ENCODE measurements around the gene TAF4B. TPM values are rescaled to one million over a fixed set of nuclear protein-coding genes. Genes with fewer than 3 reads are reported as not detected.

TAF4B gene
- total and polyA plus RNA-seq, 3 experiments from 2014 or later: 4.3 to 19.5 (median 18.7) TPM

DNA sequence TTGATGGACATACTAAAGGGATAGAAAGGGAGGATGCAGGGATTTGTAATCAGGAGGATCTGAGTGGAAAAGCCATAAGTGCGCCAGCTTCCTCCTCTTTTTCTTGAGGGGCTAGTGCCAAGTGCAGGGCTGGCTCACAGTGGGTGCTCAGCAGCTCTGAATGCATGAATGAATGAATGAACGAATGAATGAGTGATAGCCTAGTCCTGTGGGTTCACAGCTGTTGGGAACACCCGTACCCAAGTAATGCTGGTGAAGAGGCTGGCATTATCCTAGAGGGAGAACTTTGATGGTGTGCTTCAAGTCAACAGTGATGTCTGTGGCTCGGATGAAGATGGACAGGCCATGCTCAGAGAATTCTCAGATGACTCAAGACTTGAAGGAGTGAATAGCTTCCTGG lies 213.3 kb downstream of the TAF4B start:
- Histone ChIP-seq H3K4me1 (ENCODE audit: insufficient read depth, low read length) (no peaks in the 10 kb centered on the region), H3K9me3 (ENCODE audit: low read length) (no peaks in the 10 kb centered on the region), H3K36me3 (ENCODE audit: insufficient read depth, low read length) (no peaks in the 10 kb centered on the region), H3K4me3 (ENCODE audit: low read length) (no peak overlapping the region), H3K27me3 (ENCODE audit: insufficient read depth, low read length, poor library complexity, severe bottlenecking) (no peaks in the 10 kb centered on the region), H3K27ac (ENCODE audit: low read depth, low read length) (no peak overlapping the region)
- ChIA-PET POLR2A (no interaction called here), CTCF (no interaction called here)
- H3K4me1 Mint-ChIP-seq: no peaks in the 10 kb centered on the region
- H3K27me3 Mint-ChIP-seq: peaks cover 7 to 28% of the 10 kb centered on the region in 2 donors
- DNase-seq: no peak
- no peaks in the 10 kb centered on the region for H3K9me3 Mint-ChIP-seq
- peaks cover 0 to 3% (median 0%) of the 10 kb centered on the region in 3 donors for H3K36me3 Mint-ChIP-seq
- H3K4me3 Mint-ChIP-seq: no peak overlapping the region
- H3K27ac Mint-ChIP-seq: no peak overlapping the region

DNA sequence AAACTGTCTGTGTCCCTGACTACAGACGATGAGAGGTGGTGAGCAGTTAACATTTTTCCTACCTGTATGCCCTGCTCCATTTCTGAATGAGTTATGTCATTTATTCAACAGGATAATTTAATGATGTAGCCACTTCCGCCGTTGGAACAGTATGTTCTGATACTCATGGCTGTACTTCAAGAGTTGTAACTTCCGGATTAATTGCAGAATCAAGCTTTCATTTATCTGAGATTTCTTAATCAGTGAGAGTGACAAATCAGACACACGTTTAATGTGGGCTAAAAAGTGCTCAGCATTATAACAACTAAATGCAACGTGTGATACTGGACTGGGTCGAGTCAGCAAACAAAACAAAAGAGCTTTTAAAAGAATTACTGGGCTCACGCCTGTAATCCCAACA lies 214.4 kb downstream of the TAF4B start:
- DNase-seq: no peak
- Mint-ChIP-seq H3K9me3 (peaks cover 0 to 2% (median 0%) of the 10 kb centered on the region in 5 donors), H3K36me3 (peaks cover 0 to 3% (median 0%) of the 10 kb centered on the region in 3 donors), H3K4me3 (no peak overlapping the region), H3K27ac (no peak overlapping the region), H3K27me3 (peaks cover 6 to 36% of the 10 kb centered on the region in 2 donors), H3K4me1 (no peaks in the 10 kb centered on the region)
- ChIA-PET POLR2A (no interaction called here), CTCF (no interaction called here)
- no peak overlapping the region for H3K27ac ChIP-seq (ENCODE audit: low read depth, low read length)
- no peaks in the 10 kb centered on the region for H3K27me3 ChIP-seq (ENCODE audit: insufficient read depth, low read length, poor library complexity, severe bottlenecking)
- H3K9me3 ChIP-seq (ENCODE audit: low read length): no peaks in the 10 kb centered on the region
- no peaks in the 10 kb centered on the region for H3K4me1 ChIP-seq (ENCODE audit: insufficient read depth, low read length)
- H3K4me3 ChIP-seq (ENCODE audit: low read length): no peak overlapping the region
- H3K36me3 ChIP-seq (ENCODE audit: insufficient read depth, low read length): no peaks in the 10 kb centered on the region

Other genes with a start within 250 kb of the TAF4B start
- gene SS18, start 135.8 kb upstream of the TAF4B start, total RNA-seq: 10 to 100 TPM; 52.8 to 55.5 TPM
- 41.3 TPM for gene SS18, start 135.8 kb upstream of the TAF4B start, polyA plus RNA-seq
- 1 to 10 TPM; 1.4 to 1.7 TPM for gene PSMA8, start 92.6 kb upstream of the TAF4B start, total RNA-seq
- 2.1 TPM for gene PSMA8, start 92.6 kb upstream of the TAF4B start, polyA plus RNA-seq

All from CD8-positive, alpha-beta memory T cell (primary cell).